ENCODE results near the gene FLNB.

FLNB gene

DNA sequence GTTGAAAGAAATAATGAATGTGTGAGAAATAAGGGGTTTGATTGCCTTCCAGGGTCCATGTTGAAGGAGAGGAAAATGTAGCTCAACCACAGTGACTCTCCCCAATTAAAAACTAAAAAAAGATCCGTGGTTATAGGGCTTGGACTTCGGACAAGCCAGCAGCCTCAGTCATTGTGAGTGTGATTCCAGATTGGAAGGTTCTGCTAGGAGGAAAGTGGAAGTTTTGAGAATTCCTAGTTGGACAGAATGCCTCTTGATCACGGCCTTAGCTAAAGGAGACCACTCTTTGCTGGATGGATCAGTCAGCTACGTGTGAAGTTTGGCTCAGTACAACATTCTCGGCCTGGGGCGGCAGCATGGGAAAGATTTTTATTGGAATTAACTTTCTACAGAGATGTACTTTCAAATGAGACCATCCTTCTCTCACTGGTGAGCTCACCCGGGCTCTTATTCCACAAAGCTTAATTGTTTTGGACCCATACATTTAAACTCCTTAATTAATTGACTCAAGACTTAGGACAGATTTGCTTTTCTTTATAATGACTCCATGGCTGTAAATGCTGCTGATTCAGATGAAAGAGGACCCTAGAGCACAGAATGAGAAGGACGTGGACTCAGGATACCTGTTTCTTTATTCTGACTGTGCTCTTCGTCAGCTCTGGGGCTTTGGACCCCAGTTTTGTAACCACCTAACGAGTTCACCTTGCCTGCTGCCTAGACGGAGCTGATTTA, 27.5 kb downstream of the FLNB start:
- no peak overlapping the region for H3K4me3 ChIP-seq (ENCODE audit: low read depth, low read length)
- POLR2A ChIA-PET: interaction anchor here (1.0 kb wide), 1 partner anchor 25 kb away, joined by 3 read pairs; no protein-coding TSS in a partner anchor
- H3K9me3 ChIP-seq (ENCODE audit: control insufficient read depth, insufficient read depth, low read depth, low read length): no peaks in the 10 kb centered on the region
- H3K36me3 ChIP-seq (ENCODE audit: control insufficient read depth in 2 of 2, insufficient read depth in 1 of 2, low read length in 2 of 2): no peaks in the 10 kb centered on the region
- TF ChIP-seq, protein P1, sequence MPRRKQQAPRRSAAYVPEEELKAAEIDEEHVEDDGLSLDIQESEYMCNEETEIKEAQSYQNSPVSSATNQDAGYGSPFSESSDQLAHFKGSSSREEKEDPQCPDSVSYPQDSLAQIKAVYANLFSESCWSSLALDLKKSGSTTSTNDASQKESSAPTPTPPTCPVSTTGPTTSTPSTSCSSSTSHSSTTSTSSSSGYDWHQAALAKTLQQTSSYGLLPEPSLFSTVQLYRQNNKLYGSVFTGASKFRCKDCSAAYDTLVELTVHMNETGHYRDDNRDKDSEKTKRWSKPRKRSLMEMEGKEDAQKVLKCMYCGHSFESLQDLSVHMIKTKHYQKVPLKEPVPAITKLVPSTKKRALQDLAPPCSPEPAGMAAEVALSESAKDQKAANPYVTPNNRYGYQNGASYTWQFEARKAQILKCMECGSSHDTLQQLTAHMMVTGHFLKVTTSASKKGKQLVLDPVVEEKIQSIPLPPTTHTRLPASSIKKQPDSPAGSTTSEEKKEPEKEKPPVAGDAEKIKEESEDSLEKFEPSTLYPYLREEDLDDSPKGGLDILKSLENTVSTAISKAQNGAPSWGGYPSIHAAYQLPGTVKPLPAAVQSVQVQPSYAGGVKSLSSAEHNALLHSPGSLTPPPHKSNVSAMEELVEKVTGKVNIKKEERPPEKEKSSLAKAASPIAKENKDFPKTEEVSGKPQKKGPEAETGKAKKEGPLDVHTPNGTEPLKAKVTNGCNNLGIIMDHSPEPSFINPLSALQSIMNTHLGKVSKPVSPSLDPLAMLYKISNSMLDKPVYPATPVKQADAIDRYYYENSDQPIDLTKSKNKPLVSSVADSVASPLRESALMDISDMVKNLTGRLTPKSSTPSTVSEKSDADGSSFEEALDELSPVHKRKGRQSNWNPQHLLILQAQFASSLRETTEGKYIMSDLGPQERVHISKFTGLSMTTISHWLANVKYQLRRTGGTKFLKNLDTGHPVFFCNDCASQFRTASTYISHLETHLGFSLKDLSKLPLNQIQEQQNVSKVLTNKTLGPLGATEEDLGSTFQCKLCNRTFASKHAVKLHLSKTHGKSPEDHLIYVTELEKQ (tag by site-specific recombination; IDR thresholded peaks at IDR 0.05; ENCODE audit: borderline replicate concordance): peak; percentile 26; the same call in 1 of the 2 replicates
- peak; percentile 13; the same call in 1 of the 2 replicates for TF ChIP-seq OSR2 (tag by site-specific recombination; IDR thresholded peaks at IDR 0.05)
- TF ChIP-seq, protein P2, sequence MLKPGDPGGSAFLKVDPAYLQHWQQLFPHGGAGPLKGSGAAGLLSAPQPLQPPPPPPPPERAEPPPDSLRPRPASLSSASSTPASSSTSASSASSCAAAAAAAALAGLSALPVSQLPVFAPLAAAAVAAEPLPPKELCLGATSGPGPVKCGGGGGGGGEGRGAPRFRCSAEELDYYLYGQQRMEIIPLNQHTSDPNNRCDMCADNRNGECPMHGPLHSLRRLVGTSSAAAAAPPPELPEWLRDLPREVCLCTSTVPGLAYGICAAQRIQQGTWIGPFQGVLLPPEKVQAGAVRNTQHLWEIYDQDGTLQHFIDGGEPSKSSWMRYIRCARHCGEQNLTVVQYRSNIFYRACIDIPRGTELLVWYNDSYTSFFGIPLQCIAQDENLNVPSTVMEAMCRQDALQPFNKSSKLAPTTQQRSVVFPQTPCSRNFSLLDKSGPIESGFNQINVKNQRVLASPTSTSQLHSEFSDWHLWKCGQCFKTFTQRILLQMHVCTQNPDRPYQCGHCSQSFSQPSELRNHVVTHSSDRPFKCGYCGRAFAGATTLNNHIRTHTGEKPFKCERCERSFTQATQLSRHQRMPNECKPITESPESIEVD (tag by site-specific recombination; IDR thresholded peaks at IDR 0.05): 0 out of 2 replicates have a peak, but pooled peaks have one; percentile 15
- no peak for TF ChIP-seq ZNF791 (tag by site-specific recombination; IDR thresholded peaks at IDR 0.05)
- peak; percentile 58 for TF ChIP-seq WT1 (tag by site-specific recombination; IDR thresholded peaks at IDR 0.05)
- no peak for TF ChIP-seq BCL11B (tag by site-specific recombination; IDR thresholded peaks at IDR 0.05; ENCODE audit: low read depth)
- H3K27ac ChIP-seq (ENCODE audit: extremely low read depth, low read depth, low read length): no peak overlapping the region
- peaks cover 11% of the 10 kb centered on the region for H3K4me1 ChIP-seq (ENCODE audit: control insufficient read depth, insufficient read depth, low read length)
- CTCF ChIA-PET: interaction anchor here (0.6 kb wide), 1 partner anchor 27 kb away, joined by 3 read pairs; no protein-coding TSS in a partner anchor

GRCh38 chr3:58036293-58037032, 28.2 kb downstream of the FLNB start:
- H3K4me3 ChIP-seq (ENCODE audit: low read depth, low read length): no peak overlapping the region
- peaks cover 14% of the 10 kb centered on the region for H3K4me1 ChIP-seq (ENCODE audit: control insufficient read depth, insufficient read depth, low read length)
- H3K9me3 ChIP-seq (ENCODE audit: control insufficient read depth, insufficient read depth, low read depth, low read length): no peaks in the 10 kb centered on the region
- no peak for TF ChIP-seq ZNF248 (tag by site-specific recombination; IDR thresholded peaks at IDR 0.05)
- peak; percentile 47 for TF ChIP-seq GLIS1 (tag by site-specific recombination; IDR thresholded peaks at IDR 0.05)
- no peak for TF ChIP-seq PBX3 (CRISPR knock-in tag; IDR thresholded peaks at IDR 0.05)
- peak; percentile 17; the same call in 1 of the 2 replicates for TF ChIP-seq ZFHX2 (tag by site-specific recombination; conservative IDR thresholded peaks at IDR 0.05)
- no peak for TF ChIP-seq ZNF513 (tag by site-specific recombination; IDR thresholded peaks at IDR 0.05)
- no peak for TF ChIP-seq ZNF366 (tag by site-specific recombination; conservative IDR thresholded peaks at IDR 0.05)
- TF ChIP-seq ZBTB17 (tag by site-specific recombination; IDR thresholded peaks at IDR 0.05): peak; percentile 34; the same call in 1 of the 2 replicates
- peak; percentile 40; the same call in 1 of the 2 replicates for TF ChIP-seq ZNF600 (tag by site-specific recombination; IDR thresholded peaks at IDR 0.05)
- no peaks in the 10 kb centered on the region for H3K36me3 ChIP-seq (ENCODE audit: control insufficient read depth in 2 of 2, insufficient read depth in 1 of 2, low read length in 2 of 2)
- ChIA-PET CTCF (no interaction called here), POLR2A (no interaction called here)
- H3K27ac ChIP-seq (ENCODE audit: extremely low read depth, low read depth, low read length): no peak overlapping the region

Data from HEK293 (cell line).